Nucleus accumbens (tissue), 56 donors: ENCODE results near the gene MACROD2.

ENCODE experiments used
- DNase-seq, 56 donors: peaks; one replicate each; lab custom pipeline; 2025; lab: John Stamatoyannopoulos, UW

Gene MACROD2

DNA sequence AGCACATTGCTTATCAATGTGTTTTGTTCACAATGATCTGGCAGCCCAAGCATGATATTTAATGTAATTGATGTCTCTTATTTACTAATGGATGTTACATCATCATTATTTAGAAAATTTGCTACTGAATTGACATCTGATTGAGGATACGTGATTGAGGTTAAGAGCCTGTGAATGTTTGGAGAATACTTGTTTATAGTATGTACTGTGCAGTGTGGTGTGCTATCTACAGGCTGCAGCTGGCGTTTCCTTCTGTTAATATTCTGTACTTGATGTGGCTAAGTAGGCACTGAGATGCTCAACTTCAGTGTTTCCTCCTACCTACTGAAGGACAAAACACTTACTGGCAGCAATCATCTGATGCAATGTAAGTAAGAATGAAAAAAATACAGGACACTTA, 1051.7 kb downstream of the MACROD2 start:
- no peak for DNase-seq

GRCh38 chr20:15047601-15048000, 1052.3 kb downstream of the MACROD2 start:
- DNase-seq: no peak

DNA sequence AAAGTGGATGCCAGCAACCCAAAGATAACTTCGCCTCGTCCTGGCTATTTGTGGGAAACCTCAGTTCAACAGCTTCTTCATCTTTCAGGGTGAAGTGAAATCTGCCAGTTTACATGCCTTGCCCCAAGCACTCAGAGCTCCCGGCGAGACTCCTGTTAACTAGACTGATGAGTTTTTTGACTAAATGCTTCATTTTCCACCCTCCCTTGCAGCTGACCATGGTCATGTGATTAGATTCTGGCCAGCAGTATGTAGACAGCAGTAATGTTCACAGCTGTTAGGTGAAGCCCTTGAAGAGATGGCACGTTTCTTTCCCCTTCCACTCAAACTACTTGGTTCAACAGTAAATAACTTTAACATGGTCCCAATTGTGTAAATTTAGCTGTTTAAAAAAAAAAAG, 1060.9 kb downstream of the MACROD2 start:
- DNase-seq: no peak

DNA sequence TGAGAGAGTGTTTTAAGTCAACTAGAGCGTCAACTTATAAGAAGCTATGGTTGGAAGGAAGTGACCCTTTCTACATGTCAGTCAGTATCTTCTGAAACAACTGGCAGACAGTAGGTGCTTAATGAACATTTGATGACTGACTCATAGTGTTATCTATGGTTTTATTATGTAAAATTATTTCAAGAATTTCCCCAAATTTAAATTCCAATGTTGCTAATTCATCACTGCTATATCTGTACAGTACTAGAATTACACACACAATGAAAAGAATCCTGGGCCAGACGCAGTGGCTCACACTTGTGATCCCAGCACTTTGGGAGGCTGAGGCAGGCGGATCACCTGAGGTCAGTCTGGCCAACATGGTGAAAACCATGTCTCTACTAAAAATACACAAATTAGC, 1063.5 kb downstream of the MACROD2 start:
- DNase-seq: no peak

GRCh38 chr20:15059438-15059837, 1064.1 kb downstream of the MACROD2 start:
- DNase-seq: no peak

DNA sequence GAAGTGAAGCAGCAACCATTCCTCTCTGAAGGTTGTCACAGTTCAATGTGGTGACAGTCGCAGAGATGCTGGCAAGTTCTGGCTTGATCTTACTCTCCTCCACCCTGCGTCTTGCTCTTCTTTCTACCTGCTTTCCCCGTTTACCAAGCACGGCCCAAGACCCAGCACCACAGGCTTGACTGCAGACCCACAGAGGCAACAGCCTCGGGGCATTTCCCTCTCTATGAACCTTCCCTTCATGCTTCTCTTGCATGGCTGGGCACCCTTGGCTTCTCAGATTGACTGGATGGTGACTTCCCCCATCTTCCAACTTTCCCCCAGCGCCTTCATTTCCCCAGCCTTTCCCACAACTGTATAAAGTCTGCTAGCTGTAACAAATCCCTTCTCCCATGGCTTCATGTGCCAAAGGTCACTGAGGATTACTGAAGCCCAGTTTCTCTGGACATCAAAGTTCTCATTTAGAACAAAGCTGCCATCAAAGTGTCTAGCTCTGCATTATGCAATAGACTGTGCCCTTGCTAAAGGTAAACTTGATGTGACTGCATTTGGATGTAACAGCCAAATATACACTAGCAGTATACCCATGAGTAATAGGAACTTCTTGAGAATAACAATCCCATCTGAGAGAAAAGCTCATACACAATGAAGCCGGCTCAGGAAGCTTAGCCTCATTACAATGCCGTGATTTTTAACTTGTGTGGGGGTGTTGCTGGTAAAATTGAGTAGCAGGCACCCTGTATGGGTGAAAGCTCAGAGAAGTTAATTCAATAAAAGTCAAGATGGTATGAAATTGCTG, 1065.1 kb downstream of the MACROD2 start:
- DNase-seq: peak in 12 of 56 donors; percentile 2 to 41 (median 10)

DNA sequence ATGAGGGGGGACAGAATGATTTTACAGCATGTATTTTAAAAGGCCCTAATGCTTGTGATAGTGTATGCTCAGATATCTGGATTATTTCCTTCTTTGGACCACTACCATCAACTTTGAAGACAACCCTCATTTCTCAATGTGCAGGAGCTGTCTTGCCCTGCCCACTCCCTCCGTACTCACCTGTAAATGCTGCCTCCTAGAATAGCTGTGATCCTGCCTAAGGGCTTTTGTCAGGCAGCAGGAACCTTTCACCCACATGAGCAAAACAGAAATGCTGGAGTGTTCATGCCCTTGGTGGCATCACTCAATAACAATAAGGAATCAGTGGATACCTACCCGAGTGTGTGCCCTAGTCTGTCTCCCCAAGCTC, 1065.7 kb downstream of the MACROD2 start:
- peak in 4 of 56 donors; percentile 2 to 7 (median 3) for DNase-seq

DNA sequence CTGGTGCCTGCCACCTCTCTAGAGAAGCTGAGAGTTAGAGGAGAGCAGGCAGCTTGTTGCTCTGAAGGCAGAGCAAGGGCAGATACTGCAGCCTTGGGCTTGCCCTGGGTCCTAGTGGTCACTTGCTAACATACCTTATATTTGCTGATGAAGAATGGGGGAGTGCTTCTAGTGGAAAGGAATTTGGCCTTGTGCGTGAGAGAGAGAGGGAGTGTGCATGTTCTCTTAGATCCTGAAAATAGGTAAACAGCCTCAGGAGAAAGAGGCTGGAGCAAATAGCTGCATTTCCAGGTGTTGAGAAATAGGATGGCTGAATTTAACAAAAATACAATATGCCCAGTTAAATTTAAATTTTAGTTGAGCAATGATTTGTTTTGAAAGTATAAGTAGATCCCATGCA, 1066.6 kb downstream of the MACROD2 start:
- no peak for DNase-seq

DNA sequence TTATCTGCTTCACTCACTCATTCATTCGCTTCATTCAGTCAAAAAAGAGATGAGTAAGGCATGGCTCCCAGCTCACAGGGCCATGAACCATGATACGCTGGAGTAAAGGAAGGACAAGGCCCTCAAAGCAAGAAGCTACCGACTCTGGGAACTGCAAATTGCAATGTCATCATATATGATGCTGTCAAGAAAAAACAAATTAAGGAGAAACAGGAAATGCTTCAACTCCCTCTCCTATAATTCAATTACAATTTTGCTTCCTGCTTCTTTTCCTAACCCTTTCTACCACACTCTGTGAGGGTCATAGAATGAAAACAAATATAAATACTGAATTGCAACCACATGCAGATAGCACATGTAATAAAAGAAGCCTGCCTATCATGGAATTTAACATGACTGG, 1067.8 kb downstream of the MACROD2 start:
- DNase-seq: no peak

GRCh38 chr20:15064741-15065140, 1069.4 kb downstream of the MACROD2 start:
- no peak for DNase-seq

DNA sequence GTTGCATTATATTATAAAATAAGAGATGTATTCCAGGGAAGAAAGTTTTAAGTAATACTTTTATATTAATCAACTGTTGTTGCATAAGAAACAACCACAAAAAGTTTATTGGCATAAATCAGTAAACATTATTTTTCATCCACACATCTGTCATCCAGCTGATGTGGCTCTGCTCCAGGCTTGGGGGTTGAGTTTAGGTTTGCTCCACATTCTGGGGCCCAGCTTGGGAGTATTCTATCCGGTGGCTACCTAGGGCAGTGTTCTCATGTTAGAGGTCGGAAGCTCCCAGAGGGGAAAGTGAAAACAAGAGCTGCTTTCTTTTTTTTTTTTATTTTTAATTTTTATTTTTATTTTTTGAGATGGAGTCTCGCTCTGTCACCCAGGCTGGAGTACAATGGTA, 1070.5 kb downstream of the MACROD2 start:
- no peak for DNase-seq

DNA sequence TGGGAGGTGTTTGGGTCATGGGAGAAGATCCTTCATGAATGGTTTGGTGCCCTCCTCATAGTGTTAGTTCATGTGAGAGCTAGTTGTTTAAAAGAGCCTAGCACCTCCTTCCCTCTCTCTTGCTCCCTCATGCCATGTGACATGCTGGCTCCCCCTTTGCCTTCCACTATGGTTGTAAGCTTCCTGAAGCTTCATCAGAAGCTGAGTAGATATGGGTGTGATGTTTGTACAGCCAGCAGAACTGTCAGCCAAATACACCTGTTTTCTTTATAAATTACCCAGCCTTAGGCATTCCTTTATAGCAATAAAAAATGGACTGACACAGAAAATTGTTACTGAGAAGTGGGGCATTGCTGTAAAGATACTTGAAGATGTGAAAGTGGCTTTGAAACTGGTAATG, 1073.2 kb downstream of the MACROD2 start:
- no peak for DNase-seq

DNA sequence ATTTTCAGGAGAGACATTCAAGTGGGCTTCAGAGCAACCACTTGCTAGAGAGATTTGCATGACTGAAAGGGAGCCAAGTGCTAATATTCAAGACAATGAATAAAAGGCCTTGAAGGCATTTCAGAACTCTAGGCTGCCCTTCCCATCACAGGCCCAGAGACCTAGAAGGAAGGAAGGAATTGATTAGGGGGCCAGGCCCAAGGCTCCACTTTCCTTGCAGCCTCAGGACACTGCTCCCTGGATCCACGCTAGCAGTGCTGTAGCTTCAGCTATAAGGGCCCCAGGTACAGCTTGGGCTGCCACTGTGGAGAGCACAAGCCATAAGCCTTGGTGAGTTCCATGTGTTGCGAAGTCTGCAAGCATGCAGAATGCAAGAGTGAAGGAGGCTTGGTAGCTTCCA, 1074.0 kb downstream of the MACROD2 start:
- DNase-seq: no peak

DNA sequence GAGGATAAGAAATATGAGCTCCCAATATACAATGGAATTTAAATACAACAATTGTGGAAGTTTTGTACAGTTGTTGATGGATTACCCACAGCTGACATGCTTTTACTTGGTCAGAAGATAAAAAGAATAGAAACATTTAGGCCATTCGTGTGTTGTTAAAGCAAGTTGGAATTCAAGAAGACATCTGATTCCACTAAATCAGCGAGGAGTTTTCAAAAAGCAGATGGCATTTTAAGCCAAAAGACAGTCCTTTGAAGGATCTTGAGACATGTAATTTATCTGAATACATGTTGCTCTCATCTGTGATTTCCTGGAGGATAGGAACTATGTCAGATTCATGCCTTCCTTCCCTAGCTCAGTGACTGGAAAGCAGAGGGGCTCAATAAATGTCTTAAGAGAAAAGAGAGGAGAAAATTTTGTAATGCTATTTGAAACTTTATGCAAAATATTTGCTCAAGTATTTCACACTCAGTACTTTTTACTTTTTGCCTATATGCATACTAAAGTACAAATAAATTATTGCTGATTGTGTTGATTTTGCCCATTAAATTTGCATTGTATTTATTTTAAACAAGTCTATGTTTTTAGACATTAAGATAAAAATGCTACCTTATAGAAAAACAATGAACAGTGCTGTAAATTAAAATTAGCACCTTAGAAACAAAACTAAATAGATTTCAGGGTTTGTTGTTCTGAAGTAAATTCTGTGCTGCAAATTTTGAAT, 1075.9 kb downstream of the MACROD2 start:
- no peak for DNase-seq

DNA sequence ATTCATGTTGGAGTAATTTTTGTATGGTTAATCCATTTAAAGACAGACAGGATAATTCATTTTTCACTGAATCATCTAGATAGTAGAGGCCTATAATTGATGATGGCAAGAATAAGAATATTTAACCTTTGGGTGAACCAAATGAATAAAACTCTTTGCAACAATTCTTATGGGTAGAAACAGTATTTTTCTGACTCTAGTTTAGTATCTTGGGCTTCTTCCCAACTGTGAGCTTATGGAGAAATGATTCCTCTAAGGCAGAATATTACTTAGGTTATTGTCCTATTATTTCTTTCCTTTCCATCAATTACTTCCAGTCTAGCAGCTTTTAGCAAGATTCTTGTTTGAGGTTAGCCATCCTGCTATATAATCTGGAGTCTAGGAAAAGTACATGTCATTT, 1077.0 kb downstream of the MACROD2 start:
- DNase-seq: no peak

- no peak for DNase-seq
Observed at GRCh38 chr20:15075586-15075985, 1080.3 kb downstream of the MACROD2 start.

DNA sequence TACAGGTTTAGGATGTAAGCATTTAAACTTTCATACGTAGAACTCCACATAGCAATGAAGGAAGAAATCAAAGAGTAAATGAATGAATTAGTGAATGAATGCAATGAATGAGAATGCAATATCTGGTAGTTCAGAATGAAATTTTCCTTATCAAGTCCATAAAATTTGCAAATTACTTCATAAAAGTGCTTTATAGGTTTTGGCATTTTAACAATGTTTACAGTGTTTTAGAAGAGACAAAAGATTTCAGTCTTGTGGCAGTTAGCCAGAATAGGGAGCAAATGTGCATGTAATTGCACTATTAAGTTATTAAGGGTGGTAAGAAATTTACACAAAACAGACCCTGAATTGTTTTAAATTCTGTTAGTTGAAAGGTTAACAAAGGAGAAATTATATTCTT, 1081.5 kb downstream of the MACROD2 start:
- no peak for DNase-seq

- no peak for DNase-seq
Observed at GRCh38 chr20:15077733-15078250, 1082.5 kb downstream of the MACROD2 start.

GRCh38 chr20:15079594-15080340, 1084.5 kb downstream of the MACROD2 start:
- DNase-seq: no peak

GRCh38 chr20:15081261-15081660, 1085.9 kb downstream of the MACROD2 start:
- DNase-seq: no peak

- DNase-seq: no peak
Observed at GRCh38 chr20:15091421-15092037, 1096.2 kb downstream of the MACROD2 start.
